Mesenchymal stem cell (in vitro differentiated cells and primary cell): ENCODE measurements around the gene AOPEP.

Experiments used
- DNase-seq: peaks from one replicate; pipeline ENCODE4 v3.0.0-alpha.2; 2013
- H2AFZ ChIP-seq: one replicate; pipeline ENCODE4 v1.6.1; 2013; ENCODE audit warnings: low read depth, mild to moderate bottlenecking, control low read depth, inconsistent platforms, low read length, moderate library complexity
- H2AK5ac ChIP-seq: 2 replicates; pipeline ENCODE4 v1.6.1; 2013; ENCODE audit warnings: low read length, moderate library complexity, mild to moderate bottlenecking, inconsistent platforms; ENCODE audit not compliant: severe bottlenecking
- H2BK120ac ChIP-seq: one replicate; pipeline ENCODE4 v1.6.1; 2013; ENCODE audit warnings: low read depth, mild to moderate bottlenecking, inconsistent platforms, low read length, moderate library complexity
- H2BK12ac ChIP-seq, 2 experiments: one replicate each; pipeline ENCODE4 v1.6.1; 2013; ENCODE audit warnings: inconsistent platforms in 2 of 2, low read length in 2 of 2, mild to moderate bottlenecking in 2 of 2, moderate library complexity in 2 of 2, control low read depth in 1 of 2
- H2BK15ac ChIP-seq: one replicate; pipeline ENCODE4 v1.6.1; 2013; ENCODE audit warnings: mild to moderate bottlenecking, low read depth, inconsistent platforms; ENCODE audit not compliant: poor library complexity, severe bottlenecking
- H2BK5ac ChIP-seq: 2 replicates; pipeline ENCODE4 v1.6.1; 2013; ENCODE audit warnings: low read depth, mild to moderate bottlenecking, low read length, control low read depth, inconsistent platforms; ENCODE audit not compliant: poor library complexity, severe bottlenecking
- H3K14ac ChIP-seq, 2 experiments: one replicate each; pipeline ENCODE4 v1.6.1; 2013; ENCODE audit warnings: inconsistent platforms in 2 of 2, low read length in 2 of 2, control low read depth in 1 of 2, mild to moderate bottlenecking in 1 of 2, moderate library complexity in 1 of 2
- H3K18ac ChIP-seq, 2 experiments: one replicate each; pipeline ENCODE4 v1.6.1; 2013; ENCODE audit warnings: inconsistent platforms in 2 of 2, low read length in 2 of 2, control low read depth in 1 of 2, low read depth in 1 of 2, mild to moderate bottlenecking in 1 of 2
- H3K23ac ChIP-seq, 2 experiments: one replicate each; pipeline ENCODE4 v1.6.1; 2013; ENCODE audit warnings: inconsistent platforms in 2 of 2, low read length in 2 of 2, mild to moderate bottlenecking in 2 of 2, moderate library complexity in 2 of 2, control low read depth in 1 of 2
- H3K27ac ChIP-seq: 2 replicates; pipeline ENCODE4 v1.5.1; 2013; ENCODE audit warnings: mild to moderate bottlenecking, moderate library complexity, low read length, control low read depth, inconsistent platforms; ENCODE audit not compliant: poor library complexity, severe bottlenecking
- H3K27me3 ChIP-seq, 2 experiments: 2 replicates each; pipeline versions ENCODE4 v1.6.1 to v1.7.0; 2013; ENCODE audit warnings: low read length in 2 of 2, mild to moderate bottlenecking in 2 of 2, moderate library complexity in 2 of 2, control low read depth in 1 of 2, inconsistent platforms in 1 of 2; ENCODE audit not compliant: control insufficient read depth in 1 of 2, insufficient read depth in 1 of 2
- H3K36me3 ChIP-seq, 2 experiments: 2 replicates each; pipeline versions ENCODE4 v1.6.1 to v1.7.0; 2013; ENCODE audit warnings: low read length in 2 of 2, control low read depth in 1 of 2, inconsistent platforms in 1 of 2, low read depth in 1 of 2, mild to moderate bottlenecking in 1 of 2; ENCODE audit not compliant: insufficient read depth in 2 of 2, control insufficient read depth in 1 of 2
- H3K4ac ChIP-seq, 2 experiments: one replicate each; pipeline ENCODE4 v1.6.1; 2013; ENCODE audit warnings: inconsistent platforms in 2 of 2, low read length in 2 of 2, mild to moderate bottlenecking in 2 of 2, moderate library complexity in 2 of 2, control low read depth in 1 of 2, low read depth in 1 of 2
- H3K4me1 ChIP-seq: 2 replicates; pipeline ENCODE4 v1.6.1; 2013; ENCODE audit warnings: low read depth, low read length, control low read depth; ENCODE audit not compliant: control insufficient read depth, insufficient read depth
- H3K4me2 ChIP-seq: 2 replicates; pipeline ENCODE4 v1.6.1; 2013; ENCODE audit warnings: low read length, mild to moderate bottlenecking, inconsistent platforms; ENCODE audit not compliant: poor library complexity, severe bottlenecking
- H3K4me3 ChIP-seq, 2 experiments: 2 replicates each; pipeline versions ENCODE4 v1.5.1 to v1.7.0; 2013; ENCODE audit warnings: low read length in 2 of 2, mild to moderate bottlenecking in 2 of 2, control low read depth in 1 of 2, low read depth in 1 of 2; ENCODE audit not compliant: insufficient read depth in 1 of 2
- H3K79me1 ChIP-seq: replicated peaks from 2 replicates; pipeline ENCODE4 v1.6.1; 2013; ENCODE audit warnings: mild to moderate bottlenecking, control low read depth, low read length, inconsistent platforms; ENCODE audit not compliant: poor library complexity, severe bottlenecking
- H3K9ac ChIP-seq: 2 replicates; pipeline ENCODE4 v1.7.0; 2013; ENCODE audit warnings: mild to moderate bottlenecking, low read length, moderate library complexity
- H3K9me3 ChIP-seq: 2 replicates; pipeline ENCODE4 v1.7.0; 2013; ENCODE audit warnings: mild to moderate bottlenecking, low read length; ENCODE audit not compliant: control insufficient read depth
- H4K8ac ChIP-seq: one replicate; pipeline ENCODE4 v1.6.1; 2013; ENCODE audit warnings: inconsistent platforms, mild to moderate bottlenecking, low read length, moderate library complexity
- H4K91ac ChIP-seq: one replicate; pipeline ENCODE4 v1.6.1; 2013; ENCODE audit warnings: mild to moderate bottlenecking, low read length, inconsistent platforms
- WGBS: methylation state at CpG from one replicate; pipeline ENCODE4 v1.1.7; 2013; ENCODE audit warnings: mixed read lengths; 5-methylcytosine and 5-hydroxymethylcytosine counted together

Gene AOPEP

GRCh38 chr9:95100071-95100627, 373.6 kb downstream of the AOPEP start:
- peaks cover 40% of the 10 kb centered on the region for H3K4me1 ChIP-seq

GRCh38 chr9:95101326-95101725, 374.8 kb downstream of the AOPEP start:
- H2AK5ac ChIP-seq, result peak overlapping the region; percentile 6
- H2BK12ac ChIP-seq, result no peak overlapping the region
- H3K27ac ChIP-seq, result no peak overlapping the region
- H3K4me3 ChIP-seq, result no peak overlapping the region
- no peak overlapping the region for H3K9ac ChIP-seq
- H2AFZ ChIP-seq, result no peak overlapping the region
- no peak overlapping the region for H4K91ac ChIP-seq
- H3K4me2 ChIP-seq, result no peak overlapping the region
- H3K9me3 ChIP-seq, result no peaks in the 10 kb centered on the region
- peaks cover 46% of the 10 kb centered on the region for H3K79me1 ChIP-seq
- H2BK5ac ChIP-seq, result no peak overlapping the region
- 96% methylated on average over 12 of the region's 12 CpGs for whole genome bisulfite sequencing
- H3K4ac ChIP-seq, result no peak overlapping the region
- no peak overlapping the region for H3K14ac ChIP-seq
- no peaks in the 10 kb centered on the region for H3K27me3 ChIP-seq
- H4K8ac ChIP-seq, result no peak overlapping the region
- DNase-seq, result no peak
- no peak overlapping the region for H3K23ac ChIP-seq
- peaks cover 36% of the 10 kb centered on the region for H3K4me1 ChIP-seq
- peaks cover 0 to 53% of the 10 kb centered on the region in 2 experiments for H3K36me3 ChIP-seq
- no peak overlapping the region for H3K18ac ChIP-seq
- H2BK15ac ChIP-seq, result no peak overlapping the region
- no peak overlapping the region for H2BK120ac ChIP-seq

More at GRCh38 chr9:95100071-95100627, 373.6 kb downstream of the AOPEP start:
- Histone ChIP-seq H3K27ac (peak overlapping the region; percentile 80), H3K9ac (no peak overlapping the region), H3K36me3 (peaks cover 0 to 54% of the 10 kb centered on the region in 2 experiments), H3K4me3 (no peak overlapping the region), H2AFZ (no peak overlapping the region), H3K4ac (no peak overlapping the region), H3K14ac (no peak overlapping the region), H4K91ac (no peak overlapping the region), H2BK15ac (no peak overlapping the region), H2BK5ac (no peak overlapping the region), H2BK120ac (no peak overlapping the region), H3K23ac (no peak overlapping the region), H2AK5ac (peak overlapping the region; percentile 2), H4K8ac (no peak overlapping the region), H3K27me3 (no peaks in the 10 kb centered on the region), H3K9me3 (no peaks in the 10 kb centered on the region), H3K79me1 (peaks cover 51% of the 10 kb centered on the region), H3K4me2 (no peak overlapping the region), H2BK12ac (no peak overlapping the region), H3K18ac (no peak overlapping the region)
- 90% methylated on average over 4 of the region's 4 CpGs for WGBS
- DNase-seq, result no peak

GRCh38 chr9:95102001-95102433, 375.5 kb downstream of the AOPEP start:
- no peak overlapping the region for H2BK5ac ChIP-seq
- WGBS, result 94% methylated on average over 8 of the region's 8 CpGs
- no peak overlapping the region for H2AFZ ChIP-seq
- no peaks in the 10 kb centered on the region for H3K27me3 ChIP-seq
- no peak overlapping the region for H4K8ac ChIP-seq
- no peak overlapping the region for H3K18ac ChIP-seq
- peaks cover 7 to 52% of the 10 kb centered on the region in 2 experiments for H3K36me3 ChIP-seq
- H3K4ac ChIP-seq, result no peak overlapping the region
- H2BK120ac ChIP-seq, result no peak overlapping the region
- no peak overlapping the region for H2BK15ac ChIP-seq
- H3K9ac ChIP-seq, result no peak overlapping the region
- peak overlapping the region; percentile 58 for H2AK5ac ChIP-seq
- no peak overlapping the region for H4K91ac ChIP-seq
- no peak overlapping the region for H3K4me3 ChIP-seq
- no peak overlapping the region for H3K4me2 ChIP-seq
- no peak overlapping the region for H2BK12ac ChIP-seq
- H3K79me1 ChIP-seq, result peaks cover 44% of the 10 kb centered on the region
- peaks cover 38% of the 10 kb centered on the region for H3K4me1 ChIP-seq
- H3K9me3 ChIP-seq, result no peaks in the 10 kb centered on the region
- H3K27ac ChIP-seq, result no peak overlapping the region
- H3K14ac ChIP-seq, result no peak overlapping the region
- H3K23ac ChIP-seq, result no peak overlapping the region
- DNase-seq, result no peak

GRCh38 chr9:95102572-95102971, 376.1 kb downstream of the AOPEP start:
- no peak overlapping the region for H2AK5ac ChIP-seq
- H2AFZ ChIP-seq, result no peak overlapping the region
- H3K23ac ChIP-seq, result no peak overlapping the region
- H3K9ac ChIP-seq, result no peak overlapping the region
- peak overlapping the region; percentile 36 for H4K91ac ChIP-seq
- no peaks in the 10 kb centered on the region for H3K9me3 ChIP-seq
- H3K36me3 ChIP-seq, result peaks cover 8 to 49% of the 10 kb centered on the region in 2 experiments
- H3K27me3 ChIP-seq, result no peaks in the 10 kb centered on the region
- no peak overlapping the region for H3K4ac ChIP-seq
- H2BK120ac ChIP-seq, result no peak overlapping the region
- H4K8ac ChIP-seq, result no peak overlapping the region
- WGBS, result 94% methylated on average over 18 of the region's 18 CpGs
- H2BK15ac ChIP-seq, result no peak overlapping the region
- H3K4me1 ChIP-seq, result peaks cover 42% of the 10 kb centered on the region
- H3K4me2 ChIP-seq, result no peak overlapping the region
- H3K27ac ChIP-seq, result no peak overlapping the region
- no peak for DNase-seq
- H3K4me3 ChIP-seq, result no peak overlapping the region
- H3K79me1 ChIP-seq, result peaks cover 39% of the 10 kb centered on the region
- no peak overlapping the region for H2BK12ac ChIP-seq
- H2BK5ac ChIP-seq, result no peak overlapping the region
- H3K18ac ChIP-seq, result no peak overlapping the region
- no peak overlapping the region for H3K14ac ChIP-seq
